Tibial nerve (tissue), 4 donors: ENCODE data around the gene PLCG2. TPM values are rescaled to one million over a fixed set of nuclear protein-coding genes. Genes with fewer than 3 reads are reported as not detected.
"Not testable (repeated sequence)": the region's sequence is repeated elsewhere in the genome, so short reads cannot be mapped to it uniquely, and the experiment has no call there.

Experiments
- DNase-seq, 2 donors: peaks; one replicate each; pipeline ENCODE4 v3.0.0-alpha.2; 2019; ENCODE audit warnings: low spot score in 2 of 2
- H3K27ac ChIP-seq, 4 donors: fragments of 200-600 bp; sonication (generic) in 3 of 4; one replicate each; pipeline ENCODE4 v1.5.1; 2017 to 2019; ENCODE audit warnings: mild to moderate bottlenecking in 1 of 4
- H3K27me3 ChIP-seq, 2 donors: fragments of 200-600 bp; sonication (generic) in 1 of 2; one replicate each; pipeline versions ENCODE4 v1.5.1 to v1.6.0; 2017 to 2019
- H3K36me3 ChIP-seq, 3 donors: fragments of 200-600 bp; sonication (generic); one replicate each; pipeline ENCODE4 v1.5.1; 2018 to 2019
- H3K4me1 ChIP-seq, 4 donors: fragments of 200-600 bp; sonication (generic) in 3 of 4; one replicate each; pipeline ENCODE4 v1.5.1; 2017 to 2019
- H3K4me3 ChIP-seq, 4 donors: fragments of 200-600 bp; sonication (generic) in 3 of 4; one replicate each; pipeline ENCODE4 v1.5.1; 2017 to 2019; ENCODE audit warnings: mild to moderate bottlenecking in 1 of 4, moderate library complexity in 1 of 4
- H3K9me3 ChIP-seq, 4 donors: fragments of 200-600 bp; sonication (generic) in 3 of 4; one replicate each; pipeline ENCODE4 v1.5.1; 2017 to 2019
- CTCF ChIP-seq, 5 experiments: fragments of 200-600 bp in 3 of 5; fragments of 450-650 bp in 2 of 5; sonication (generic) in 3 of 5; IDR thresholded peaks; one replicate each; pipeline ENCODE4 v1.5.1; 2016 to 2019; ENCODE audit warnings: antibody characterized with exemption in 5 of 5, mild to moderate bottlenecking in 3 of 5, moderate library complexity in 2 of 5
- EP300 ChIP-seq, 2 donors: sonication (generic); formaldehyde crosslinking; IDR thresholded peaks; one replicate each; pipeline ENCODE4 v1.6.1; 2017; ENCODE audit warnings: antibody characterized with exemption in 2 of 2, mild to moderate bottlenecking in 1 of 2
- POLR2A ChIP-seq, 2 donors: fragments of 450-650 bp; IDR thresholded peaks; one replicate each; pipeline ENCODE4 v1.6.1; 2017; ENCODE audit warnings: antibody characterized with exemption in 2 of 2, mild to moderate bottlenecking in 2 of 2, moderate library complexity in 2 of 2
- WGBS, 2 donors: methylation state at CpG; one replicate each; pipeline ENCODE4 v1.1.5; 2018; 5-methylcytosine and 5-hydroxymethylcytosine counted together
- total RNA-seq, 4 donors: library from RNA; depleted of rRNA; stranded (reverse); fragments of >200 nt; gene quantifications; one replicate each; pipeline ENCODE4 v1.1.0, GENCODE V29; 2016

Gene PLCG2
- total RNA-seq, 4 donors from 2014 or later, result 13.0 to 28.5 (median 18.9) TPM

- H3K36me3 ChIP-seq, result no peaks in the 10 kb centered on the region
Measured at GRCh38 chr16:81756615-81757356, 22.3 kb upstream of the PLCG2 start.

GRCh38 chr16:81758376-81758775 lies 20.7 kb upstream of the PLCG2 start:
- Histone ChIP-seq H3K36me3 (no peaks in the 10 kb centered on the region), H3K4me1 (peaks cover 0 to 5% (median 0%) of the 10 kb centered on the region in 4 donors), H3K27me3 (no peaks in the 10 kb centered on the region), H3K4me3 (no peak overlapping the region), H3K9me3 (no peaks in the 10 kb centered on the region), H3K27ac (no peak overlapping the region)
- TF ChIP-seq EP300 (IDR thresholded peaks at IDR 0.05), result no peak
- TF ChIP-seq CTCF (IDR thresholded peaks at IDR 0.05), result no peak
- no peak for TF ChIP-seq POLR2A (IDR thresholded peaks at IDR 0.05)
- 24 to 37% methylated on average over 2 of the region's 2 CpGs for WGBS, 2 donors
- DNase-seq, result no peak

More at GRCh38 chr16:81756615-81757356, 22.3 kb upstream of the PLCG2 start:
- H3K27ac ChIP-seq, result no peak overlapping the region
- H3K27me3 ChIP-seq, result no peaks in the 10 kb centered on the region
- H3K4me3 ChIP-seq, result no peak overlapping the region
- no peaks in the 10 kb centered on the region for H3K9me3 ChIP-seq
- no peak for DNase-seq
- H3K4me1 ChIP-seq, result peaks cover 0 to 9% (median 0%) of the 10 kb centered on the region in 4 donors
- TF ChIP-seq CTCF (IDR thresholded peaks at IDR 0.05) (no peak), POLR2A (IDR thresholded peaks at IDR 0.05) (no peak)
- 72 to 73% methylated on average over 9 of the region's 9 CpGs for WGBS, 2 donors

GRCh38 chr16:81762322-81762721 lies 16.8 kb upstream of the PLCG2 start:
- not testable (repeated sequence) for H3K27ac ChIP-seq, H3K4me1 ChIP-seq, H3K4me3 ChIP-seq, H3K9me3 ChIP-seq, H3K36me3 ChIP-seq, H3K27me3 ChIP-seq, DNase-seq
- 66 to 69% methylated on average over 4 of the region's 4 CpGs for WGBS, 2 donors

- no peak overlapping the region for H3K27ac ChIP-seq
- no peak for TF ChIP-seq POLR2A (IDR thresholded peaks at IDR 0.05)
- no peak for TF ChIP-seq CTCF (IDR thresholded peaks at IDR 0.05)
- TF ChIP-seq EP300 (IDR thresholded peaks at IDR 0.05), result no peak
- whole genome bisulfite sequencing, 2 donors, result 88 to 89% methylated on average over 11 of the region's 11 CpGs
- DNase-seq, result no peak
- H3K4me3 ChIP-seq, result no peak overlapping the region
- H3K27me3 ChIP-seq, result no peaks in the 10 kb centered on the region
- H3K4me1 ChIP-seq, result no peaks in the 10 kb centered on the region
- H3K36me3 ChIP-seq, result no peaks in the 10 kb centered on the region
- no peaks in the 10 kb centered on the region for H3K9me3 ChIP-seq
Measured at GRCh38 chr16:81765111-81765919, 13.8 kb upstream of the PLCG2 start.

- DNase-seq, result no peak
- Histone ChIP-seq H3K27ac (no peak overlapping the region), H3K4me1 (no peaks in the 10 kb centered on the region), H3K9me3 (no peaks in the 10 kb centered on the region), H3K4me3 (no peak overlapping the region), H3K36me3 (no peaks in the 10 kb centered on the region), H3K27me3 (no peaks in the 10 kb centered on the region)
- TF ChIP-seq POLR2A (IDR thresholded peaks at IDR 0.05) (no peak), EP300 (IDR thresholded peaks at IDR 0.05) (no peak), CTCF (IDR thresholded peaks at IDR 0.05) (no peak)
Measured at GRCh38 chr16:81765969-81766368, 13.1 kb upstream of the PLCG2 start.
